Measurements from ENCODE around the gene PLAGL2.
"Not testable (repeated sequence)": the region's sequence is repeated elsewhere in the genome, so short reads cannot be mapped to it uniquely, and the experiment has no call there.

The PLAGL2 gene

GRCh38 chr20:32179515-32179914, 28.0 kb downstream of the PLAGL2 start:
- no peak for DNase-seq

GRCh38 chr20:32177696-32178095, 29.8 kb downstream of the PLAGL2 start:
- not testable (repeated sequence) for DNase-seq

GRCh38 chr20:32168184-32168910, 39.2 kb downstream of the PLAGL2 start:
- DNase-seq: no peak

- DNase-seq: no peak
Measured at GRCh38 chr20:32167552-32167951, 40.0 kb downstream of the PLAGL2 start.

GRCh38 chr20:32165836-32166545, 41.6 kb downstream of the PLAGL2 start:
- no peak for DNase-seq

GRCh38 chr20:32164984-32165735, 42.4 kb downstream of the PLAGL2 start:
- DNase-seq: no peak

GRCh38 chr20:32163951-32164350, 43.6 kb downstream of the PLAGL2 start:
- DNase-seq: no peak

GRCh38 chr20:32162351-32162750, 45.2 kb downstream of the PLAGL2 start:
- no peak for DNase-seq

- no peak for DNase-seq
Measured at GRCh38 chr20:32160341-32160740, 47.2 kb downstream of the PLAGL2 start.

GRCh38 chr20:32159766-32160221, 47.7 kb downstream of the PLAGL2 start:
- no peak for DNase-seq

- DNase-seq: no peak
Measured at GRCh38 chr20:32158943-32159660, 48.4 kb downstream of the PLAGL2 start.

GRCh38 chr20:32158351-32158750, 49.2 kb downstream of the PLAGL2 start:
- no peak for DNase-seq

GRCh38 chr20:32157611-32158010, 49.9 kb downstream of the PLAGL2 start:
- no peak for DNase-seq

GRCh38 chr20:32155017-32155981, 52.2 kb downstream of the PLAGL2 start:
- peak; percentile 72 for DNase-seq

- DNase-seq: no peak
Measured at GRCh38 chr20:32153771-32154170, 53.8 kb downstream of the PLAGL2 start.

GRCh38 chr20:32153156-32153665, 54.3 kb downstream of the PLAGL2 start:
- DNase-seq: no peak

GRCh38 chr20:32152421-32153155, 55.0 kb downstream of the PLAGL2 start:
- no peak for DNase-seq

GRCh38 chr20:32150291-32150848, 57.2 kb downstream of the PLAGL2 start:
- DNase-seq: no peak

- no peak for DNase-seq
Measured at GRCh38 chr20:32149566-32150170, 57.9 kb downstream of the PLAGL2 start.

All from NCI-H1092 treated with DMSO at 0.1 percent for 48 hours (cell line).